Fibroblast of lung (primary cell): ENCODE data around the gene SPEF2.

Experiments used
- EZH2 ChIP-seq: IDR thresholded peaks from 2 replicates; pipeline ENCODE4 v1.5.1; 2012; ENCODE audit warnings: low read length, control low read depth, mild to moderate bottlenecking; ENCODE audit errors: missing control alignments
- TF ChIP-seq, protein P1 (sequence below), 2 donors: IDR thresholded peaks in 1 of 2; conservative IDR thresholded peaks in 1 of 2; 1 replicate in 1 of 2; 2 replicates in 1 of 2; pipeline ENCODE4 v1.5.1; 2011 to 2012; ENCODE audit warnings: low read length in 2 of 2, control low read depth in 1 of 2, inconsistent platforms in 1 of 2, low read depth in 1 of 2, mild to moderate bottlenecking in 1 of 2

- TF ChIP-seq, protein P1, sequence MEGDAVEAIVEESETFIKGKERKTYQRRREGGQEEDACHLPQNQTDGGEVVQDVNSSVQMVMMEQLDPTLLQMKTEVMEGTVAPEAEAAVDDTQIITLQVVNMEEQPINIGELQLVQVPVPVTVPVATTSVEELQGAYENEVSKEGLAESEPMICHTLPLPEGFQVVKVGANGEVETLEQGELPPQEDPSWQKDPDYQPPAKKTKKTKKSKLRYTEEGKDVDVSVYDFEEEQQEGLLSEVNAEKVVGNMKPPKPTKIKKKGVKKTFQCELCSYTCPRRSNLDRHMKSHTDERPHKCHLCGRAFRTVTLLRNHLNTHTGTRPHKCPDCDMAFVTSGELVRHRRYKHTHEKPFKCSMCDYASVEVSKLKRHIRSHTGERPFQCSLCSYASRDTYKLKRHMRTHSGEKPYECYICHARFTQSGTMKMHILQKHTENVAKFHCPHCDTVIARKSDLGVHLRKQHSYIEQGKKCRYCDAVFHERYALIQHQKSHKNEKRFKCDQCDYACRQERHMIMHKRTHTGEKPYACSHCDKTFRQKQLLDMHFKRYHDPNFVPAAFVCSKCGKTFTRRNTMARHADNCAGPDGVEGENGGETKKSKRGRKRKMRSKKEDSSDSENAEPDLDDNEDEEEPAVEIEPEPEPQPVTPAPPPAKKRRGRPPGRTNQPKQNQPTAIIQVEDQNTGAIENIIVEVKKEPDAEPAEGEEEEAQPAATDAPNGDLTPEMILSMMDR (conservative IDR thresholded peaks at IDR 0.05 in 1 of 2, IDR thresholded peaks at IDR 0.05 in 1 of 2; ENCODE audit: low read depth in 1 of 2, low read length in 2 of 2), result no peak
- TF ChIP-seq EZH2, result no peak
Measured at GRCh38 chr5:35856765-35857351, 239.2 kb downstream of the SPEF2 start, which contains the start of gene IL7R.
